MCF 10A (cell line): ENCODE results near the gene CPNE2. TPM values are rescaled to one million over a fixed set of nuclear protein-coding genes. Genes with fewer than 3 reads are reported as not detected.
"Not testable (repeated sequence)": the region's sequence is repeated elsewhere in the genome, so short reads cannot be mapped to it uniquely, and the experiment has no call there.

ENCODE experiments used
- BruUV-seq: library from RNA; stranded (reverse); fragments of 400-500 nt; replicated peaks from 2 replicates; lab custom pipeline; 2021; lab: Mats Ljungman, UMichigan
- CTCF ChIA-PET: fragments of 300-600 bp; sonication (Branson Sonifier 250); formaldehyde crosslinking; extraction: SDS; loops from one replicate; lab custom pipeline; 2021; ENCODE audit warnings: antibody characterized with exemption, inconsistent platforms; lab: Yijun Ruan, JAX
- POLR2A ChIA-PET: fragments of 300-600, 350-650 bp; sonication (Branson Sonifier 250); formaldehyde crosslinking; extraction: SDS; loops from one replicate; lab custom pipeline; 2020; ENCODE audit warnings: antibody characterized with exemption, inconsistent platforms; lab: Yijun Ruan, JAX
- DNase-seq: peaks from one replicate; pipeline ENCODE4 v3.0.0-alpha.2; 2018; ENCODE audit not compliant: unreplicated experiment
- H3K27ac Mint-ChIP-seq: one replicate; pipeline ENCODE4 v1.8.0; 2022; ENCODE audit warnings: mild to moderate bottlenecking, low read depth, mixed read lengths; ENCODE audit not compliant: unreplicated experiment
- H3K27me3 Mint-ChIP-seq: one replicate; pipeline ENCODE4 v1.8.0; 2022; ENCODE audit warnings: mixed read lengths; ENCODE audit not compliant: insufficient read depth, unreplicated experiment
- H3K36me3 Mint-ChIP-seq: one replicate; pipeline ENCODE4 v1.8.0; 2022; ENCODE audit warnings: mild to moderate bottlenecking, moderate library complexity, mixed read lengths; ENCODE audit not compliant: insufficient read depth, unreplicated experiment
- H3K4me1 Mint-ChIP-seq: one replicate; pipeline ENCODE4 v1.8.0; 2022; ENCODE audit warnings: mixed read lengths; ENCODE audit not compliant: insufficient read depth, unreplicated experiment
- H3K4me3 Mint-ChIP-seq: one replicate; pipeline ENCODE4 v1.8.0; 2022; ENCODE audit warnings: mild to moderate bottlenecking, moderate library complexity, mixed read lengths; ENCODE audit not compliant: unreplicated experiment
- H3K9me3 Mint-ChIP-seq: one replicate; pipeline ENCODE4 v1.8.0; 2022; ENCODE audit warnings: mixed read lengths; ENCODE audit not compliant: unreplicated experiment
- CTCF ChIP-seq: fragments of 200-600 bp; IDR thresholded peaks from one replicate; pipeline ENCODE4 v1.8.0; 2022; ENCODE audit warnings: antibody characterized with exemption, mild to moderate bottlenecking; ENCODE audit not compliant: unreplicated experiment
- intact Hi-C: fragments of 100-400 bp; cut with micrococcal nuclease; formaldehyde crosslinking; loops from 2 replicates; pipeline ENCODE4 v1.14.1; 2022
- total RNA-seq: library from RNA; stranded (reverse); gene quantifications from 2 replicates; pipeline ENCODE4 v1.2.3, GENCODE V29; 2022

CPNE2 gene
- total RNA-seq, 1 experiment from 2014 or later: 6.7 TPM

DNA sequence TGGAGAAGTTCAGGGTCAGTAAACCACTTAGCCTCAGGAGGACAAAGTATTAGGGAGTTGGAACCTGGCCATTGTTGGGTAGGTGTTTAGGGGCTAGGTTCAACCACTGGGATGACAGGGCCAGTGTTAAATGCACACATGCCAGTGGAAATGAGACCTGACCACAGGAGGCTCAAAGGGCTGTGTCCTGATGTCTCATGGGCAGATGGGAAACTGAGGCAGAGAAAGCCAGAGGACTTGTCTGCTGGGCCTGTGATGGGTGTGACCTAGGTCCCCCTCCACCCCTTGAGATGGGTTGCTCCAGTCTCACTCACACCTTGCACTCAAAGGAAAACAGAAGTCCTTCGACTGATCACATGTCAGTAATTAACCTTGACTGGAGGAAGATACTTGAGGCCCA is 16.0 kb downstream of the CPNE2 start:
- no TSS peak for BruUV-seq
- Mint-ChIP-seq H3K4me1 (peaks cover 17% of the 10 kb centered on the region), H3K4me3 (no peak overlapping the region), H3K27me3 (no peaks in the 10 kb centered on the region), H3K27ac (no peak overlapping the region), H3K36me3 (peaks cover 5% of the 10 kb centered on the region), H3K9me3 (no peaks in the 10 kb centered on the region)
- DNase-seq: no peak
- TF ChIP-seq CTCF: no peak
- POLR2A ChIA-PET: no interaction called here
- intact Hi-C loops: no loop called here
- CTCF ChIA-PET: interaction anchor here (0.6 kb wide), 1 partner anchor 101 kb away, joined by 3 read pairs; no protein-coding TSS in a partner anchor

GRCh38 chr16:57109259-57110105 is 17.1 kb downstream of the CPNE2 start:
- BruUV-seq, H3K9me3 Mint-ChIP-seq, POLR2A ChIA-PET, H3K27ac Mint-ChIP-seq, H3K27me3 Mint-ChIP-seq, intact Hi-C loops, DNase-seq, H3K36me3 Mint-ChIP-seq, H3K4me3 Mint-ChIP-seq: not testable (repeated sequence)
- peaks cover 14% of the 10 kb centered on the region for H3K4me1 Mint-ChIP-seq
- CTCF ChIA-PET: interaction anchor here (0.8 kb wide), 2 partner anchors 17 to 26 kb away, joined by 3 to 6 read pairs; partner anchors contain the start of gene CPNE2

- ChIA-PET POLR2A (no interaction called here), CTCF (interaction anchor here (0.6 kb wide), 2 partner anchors 25 to 77 kb away, joined by 3 read pairs; no protein-coding TSS in a partner anchor)
- no peaks in the 10 kb centered on the region for H3K27me3 Mint-ChIP-seq
- H3K4me3 Mint-ChIP-seq: no peak overlapping the region
- no TSS peak for BruUV-seq
- H3K36me3 Mint-ChIP-seq: peaks cover 5% of the 10 kb centered on the region
- no peak for DNase-seq
- intact Hi-C loops: no loop called here
- H3K9me3 Mint-ChIP-seq: no peaks in the 10 kb centered on the region
- H3K27ac Mint-ChIP-seq: no peak overlapping the region
- TF ChIP-seq CTCF: no peak
- H3K4me1 Mint-ChIP-seq: peaks cover 7% of the 10 kb centered on the region
Measured at GRCh38 chr16:57110937-57111336, 18.6 kb downstream of the CPNE2 start.

GRCh38 chr16:57111420-57111819 is 19.0 kb downstream of the CPNE2 start:
- no TSS peak for BruUV-seq
- H3K4me3 Mint-ChIP-seq: no peak overlapping the region

More at GRCh38 chr16:57111420-57111819, 19.0 kb downstream of the CPNE2 start:
- intact Hi-C loops: no loop called here
- Mint-ChIP-seq H3K27me3 (no peaks in the 10 kb centered on the region), H3K36me3 (peaks cover 5% of the 10 kb centered on the region), H3K27ac (no peak overlapping the region), H3K4me1 (peaks cover 3% of the 10 kb centered on the region), H3K9me3 (no peaks in the 10 kb centered on the region)
- TF ChIP-seq CTCF: no peak
- ChIA-PET POLR2A (no interaction called here), CTCF (no interaction called here)
- DNase-seq: no peak
